Activated CD8-positive, alpha-beta memory T cell treated with anti-CD3 and anti-CD28 coated beads, Interleukin-2, amount 10 ng/mL, durations not matched to agents 7 days and 5 days (primary cell): ENCODE results near the gene ZNF639. TPM values are rescaled to one million over a fixed set of nuclear protein-coding genes. Genes with fewer than 3 reads are reported as not detected.

Experiments used
- ATAC-seq: fragments of 150-1000 bp; cut with Tn5 transposase; one replicate; pipeline ENCODE4 v1.10.0; 2021; ENCODE audit warnings: moderate library complexity
- CTCF ChIA-PET: fragments of 350-600 bp; sonication (Branson Sonifier 250); formaldehyde crosslinking; loops from one replicate; lab custom pipeline; 2021; ENCODE audit warnings: antibody characterized with exemption; lab: Charles Lee
- DNase-seq: peaks from one replicate; pipeline ENCODE4 v3.0.0-alpha.2; 2020
- H3K27ac Mint-ChIP-seq: one replicate; pipeline ENCODE4 v1.8.0; 2021; ENCODE audit warnings: mild to moderate bottlenecking, mixed read lengths
- H3K27me3 Mint-ChIP-seq: one replicate; pipeline ENCODE4 v1.8.0; 2021; ENCODE audit warnings: mixed read lengths
- H3K36me3 Mint-ChIP-seq: one replicate; pipeline ENCODE4 v1.8.0; 2021; ENCODE audit warnings: mild to moderate bottlenecking, mixed read lengths
- H3K4me1 Mint-ChIP-seq: one replicate; pipeline ENCODE4 v1.8.0; 2021; ENCODE audit warnings: mixed read lengths
- H3K4me3 Mint-ChIP-seq: one replicate; pipeline ENCODE4 v1.8.0; 2021; ENCODE audit warnings: mild to moderate bottlenecking, moderate library complexity, mixed read lengths
- H3K9me3 Mint-ChIP-seq: one replicate; pipeline ENCODE4 v1.8.0; 2022; ENCODE audit warnings: low read depth, mixed read lengths
- total RNA-seq, 2 experiments: library from RNA; stranded (reverse); gene quantifications; one replicate each; pipeline ENCODE4 v1.2.3, GENCODE V29; 2021

Gene ZNF639
- total RNA-seq, 2 experiments from 2014 or later: 30.1 to 32.2 TPM

GRCh38 chr3:179376474-179376873 is 53.6 kb downstream of the ZNF639 start:
- CTCF ChIA-PET: no interaction called here
- no peaks in the 10 kb centered on the region for H3K9me3 Mint-ChIP-seq
- H3K4me1 Mint-ChIP-seq: no peaks in the 10 kb centered on the region
- ATAC-seq: no peak
- DNase-seq: no peak
- no peak overlapping the region for H3K27ac Mint-ChIP-seq
- H3K36me3 Mint-ChIP-seq: peaks cover 34% of the 10 kb centered on the region
- H3K4me3 Mint-ChIP-seq: no peak overlapping the region
- no peaks in the 10 kb centered on the region for H3K27me3 Mint-ChIP-seq

Other genes with a start within 250 kb of the ZNF639 start
- 10 to 100 TPM; 18.5 to 19.7 TPM for gene PIK3CA, start 174.7 kb upstream of the ZNF639 start, total RNA-seq
- gene KCNMB3, start 71.9 kb upstream of the ZNF639 start, total RNA-seq: 1 to 10 TPM; 1.4 TPM
- 10 to 100 TPM; 27.2 to 28.5 TPM for gene MFN1, start 24.7 kb downstream of the ZNF639 start, total RNA-seq
- gene GNB4, start 128.4 kb downstream of the ZNF639 start, total RNA-seq: 10 to 100 TPM in 1 of 2 experiments, 1 to 10 TPM in 1; 7.5 to 13.8 TPM
- gene ACTL6A, start 239.9 kb downstream of the ZNF639 start, total RNA-seq: 10 to 100 TPM; 80.1 to 92.7 TPM